Breast epithelium (tissue), 3 donors: ENCODE measurements around the gene NDUFB8.

Source experiments
- CTCF ChIP-seq, 3 donors: fragments of 450-650 bp; IDR thresholded peaks; one replicate each; pipeline ENCODE4 v1.5.1; 2016 to 2017; ENCODE audit warnings: antibody characterized with exemption in 3 of 3, mild to moderate bottlenecking in 3 of 3, moderate library complexity in 3 of 3
- POLR2A ChIP-seq: fragments of 450-650 bp; IDR thresholded peaks from one replicate; pipeline ENCODE4 v1.6.1; 2016; ENCODE audit warnings: antibody characterized with exemption, mild to moderate bottlenecking, moderate library complexity

GRCh38 chr10:100528123-100528886, 1.4 kb downstream of the NDUFB8 start:
- TF ChIP-seq CTCF (IDR thresholded peaks at IDR 0.05) (no peak), POLR2A (no peak)
